ENCODE data around the gene PSMA2. TPM values are rescaled to one million over a fixed set of nuclear protein-coding genes. Genes with fewer than 3 reads are reported as not detected.

PSMA2 gene
- total RNA-seq, 1 experiment from 2014 or later: 159 TPM

- H3K4me3 Mint-ChIP-seq (ENCODE audit: unreplicated experiment): no peak overlapping the region
- DNase-seq: no peak
- Histone ChIP-seq H3K27me3 (replicated peaks; ENCODE audit: control insufficient read depth, insufficient read depth, low read length) (no peaks in the 10 kb centered on the region), H3K4me3 (ENCODE audit: low read depth, low read length) (no peak overlapping the region), H3K36me3 (ENCODE audit: control insufficient read depth, insufficient read depth, low read length) (no peaks in the 10 kb centered on the region), H3K4me1 (no peaks in the 10 kb centered on the region), H3K9me3 (no peaks in the 10 kb centered on the region)
- H3K27me3 Mint-ChIP-seq (ENCODE audit: insufficient read depth, unreplicated experiment): no peaks in the 10 kb centered on the region
- no peaks in the 10 kb centered on the region for H3K36me3 Mint-ChIP-seq (ENCODE audit: insufficient read depth, unreplicated experiment)
- ChIA-PET POLR2A (no interaction called here), CTCF (no interaction called here)
- H3K9me3 Mint-ChIP-seq (ENCODE audit: unreplicated experiment): no peaks in the 10 kb centered on the region
- intact Hi-C loops (cut with micrococcal nuclease; ENCODE audit: unreplicated experiment): no loop called here
- H3K4me1 Mint-ChIP-seq (ENCODE audit: low read depth, unreplicated experiment): no peaks in the 10 kb centered on the region
- TF ChIP-seq, protein P1, sequence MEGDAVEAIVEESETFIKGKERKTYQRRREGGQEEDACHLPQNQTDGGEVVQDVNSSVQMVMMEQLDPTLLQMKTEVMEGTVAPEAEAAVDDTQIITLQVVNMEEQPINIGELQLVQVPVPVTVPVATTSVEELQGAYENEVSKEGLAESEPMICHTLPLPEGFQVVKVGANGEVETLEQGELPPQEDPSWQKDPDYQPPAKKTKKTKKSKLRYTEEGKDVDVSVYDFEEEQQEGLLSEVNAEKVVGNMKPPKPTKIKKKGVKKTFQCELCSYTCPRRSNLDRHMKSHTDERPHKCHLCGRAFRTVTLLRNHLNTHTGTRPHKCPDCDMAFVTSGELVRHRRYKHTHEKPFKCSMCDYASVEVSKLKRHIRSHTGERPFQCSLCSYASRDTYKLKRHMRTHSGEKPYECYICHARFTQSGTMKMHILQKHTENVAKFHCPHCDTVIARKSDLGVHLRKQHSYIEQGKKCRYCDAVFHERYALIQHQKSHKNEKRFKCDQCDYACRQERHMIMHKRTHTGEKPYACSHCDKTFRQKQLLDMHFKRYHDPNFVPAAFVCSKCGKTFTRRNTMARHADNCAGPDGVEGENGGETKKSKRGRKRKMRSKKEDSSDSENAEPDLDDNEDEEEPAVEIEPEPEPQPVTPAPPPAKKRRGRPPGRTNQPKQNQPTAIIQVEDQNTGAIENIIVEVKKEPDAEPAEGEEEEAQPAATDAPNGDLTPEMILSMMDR (IDR thresholded peaks at IDR 0.05; ENCODE audit: insufficient read depth in 1 of 2, low read depth in 1 of 2, low read length in 1 of 2, severe bottlenecking in 1 of 2, unreplicated experiment in 1 of 2): no peak
- no TSS peak for BruUV-seq (replicated peaks)
- no peak overlapping the region for H3K27ac Mint-ChIP-seq (ENCODE audit: unreplicated experiment)
Observed at GRCh38 chr7:42947521-42947920, 15.5 kb upstream of the PSMA2 start.

GRCh38 chr7:42946627-42946950 is 14.6 kb upstream of the PSMA2 start:
- no peak overlapping the region for H3K27ac Mint-ChIP-seq (ENCODE audit: unreplicated experiment)
- CTCF ChIA-PET: no interaction called here
- H3K9me3 ChIP-seq: no peaks in the 10 kb centered on the region
- H3K9me3 Mint-ChIP-seq (ENCODE audit: unreplicated experiment): no peaks in the 10 kb centered on the region
- no peak for DNase-seq
- no peaks in the 10 kb centered on the region for H3K36me3 ChIP-seq (ENCODE audit: control insufficient read depth, insufficient read depth, low read length)
- no peak overlapping the region for H3K4me3 ChIP-seq (ENCODE audit: low read depth, low read length)
- intact Hi-C loops (cut with micrococcal nuclease; ENCODE audit: unreplicated experiment): no loop called here
- TF ChIP-seq, protein P1 (IDR thresholded peaks at IDR 0.05; ENCODE audit: insufficient read depth in 1 of 2, low read depth in 1 of 2, low read length in 1 of 2, severe bottlenecking in 1 of 2, unreplicated experiment in 1 of 2): no peak
- POLR2A ChIA-PET: no interaction called here
- H3K4me1 ChIP-seq: no peaks in the 10 kb centered on the region
- no peaks in the 10 kb centered on the region for H3K27me3 ChIP-seq (replicated peaks; ENCODE audit: control insufficient read depth, insufficient read depth, low read length)
- H3K27me3 Mint-ChIP-seq (ENCODE audit: insufficient read depth, unreplicated experiment): no peaks in the 10 kb centered on the region
- no TSS peak for BruUV-seq (replicated peaks)
- H3K4me3 Mint-ChIP-seq (ENCODE audit: unreplicated experiment): no peak overlapping the region
- no peaks in the 10 kb centered on the region for H3K4me1 Mint-ChIP-seq (ENCODE audit: low read depth, unreplicated experiment)
- no peaks in the 10 kb centered on the region for H3K36me3 Mint-ChIP-seq (ENCODE audit: insufficient read depth, unreplicated experiment)

GRCh38 chr7:42945821-42946626 is 14.1 kb upstream of the PSMA2 start:
- H3K4me3 ChIP-seq (ENCODE audit: low read depth, low read length): no peak overlapping the region
- TF ChIP-seq, protein P1 (IDR thresholded peaks at IDR 0.05; ENCODE audit: insufficient read depth in 1 of 2, low read depth in 1 of 2, low read length in 1 of 2, severe bottlenecking in 1 of 2, unreplicated experiment in 1 of 2): no peak
- BruUV-seq (replicated peaks): no TSS peak
- no peaks in the 10 kb centered on the region for H3K9me3 ChIP-seq
- no peaks in the 10 kb centered on the region for H3K36me3 ChIP-seq (ENCODE audit: control insufficient read depth, insufficient read depth, low read length)
- Mint-ChIP-seq H3K4me3 (ENCODE audit: unreplicated experiment) (no peak overlapping the region), H3K36me3 (ENCODE audit: insufficient read depth, unreplicated experiment) (no peaks in the 10 kb centered on the region), H3K27ac (ENCODE audit: unreplicated experiment) (no peak overlapping the region), H3K27me3 (ENCODE audit: insufficient read depth, unreplicated experiment) (no peaks in the 10 kb centered on the region), H3K9me3 (ENCODE audit: unreplicated experiment) (no peaks in the 10 kb centered on the region), H3K4me1 (ENCODE audit: low read depth, unreplicated experiment) (no peaks in the 10 kb centered on the region)
- POLR2A ChIA-PET: no interaction called here
- DNase-seq: no peak
- H3K4me1 ChIP-seq: no peaks in the 10 kb centered on the region
- H3K27me3 ChIP-seq (replicated peaks; ENCODE audit: control insufficient read depth, insufficient read depth, low read length): no peaks in the 10 kb centered on the region
- CTCF ChIA-PET: no interaction called here
- intact Hi-C loops (cut with micrococcal nuclease; ENCODE audit: unreplicated experiment): no loop called here

Measured in Caco-2 (cell line).